Skeletal muscle tissue (tissue), 4 donors: ENCODE data around the gene LYRM4. TPM values are rescaled to one million over a fixed set of nuclear protein-coding genes. Genes with fewer than 3 reads are reported as not detected.
A peak's percentile ranks its signal among the peaks of the same experiment; 100 is the strongest.

ENCODE experiments used
- H3K27ac ChIP-seq: one replicate; pipeline ENCODE4 v1.7.0; 2013; ENCODE audit warnings: mild to moderate bottlenecking, low read depth, low read length, inconsistent platforms
- H3K27me3 ChIP-seq, 3 donors: one replicate each; pipeline ENCODE4 v1.7.0; 2013; ENCODE audit warnings: low read length in 3 of 3; ENCODE audit not compliant: control insufficient read depth in 3 of 3, insufficient read depth in 3 of 3
- H3K36me3 ChIP-seq, 3 donors: one replicate each; pipeline ENCODE4 v1.7.0; 2013; ENCODE audit warnings: low read length in 3 of 3; ENCODE audit not compliant: control insufficient read depth in 3 of 3, insufficient read depth in 3 of 3
- H3K4me1 ChIP-seq, 3 donors: one replicate each; pipeline ENCODE4 v1.7.0; 2013; ENCODE audit warnings: low read length in 3 of 3, mild to moderate bottlenecking in 3 of 3; ENCODE audit not compliant: control insufficient read depth in 3 of 3, insufficient read depth in 3 of 3
- H3K4me3 ChIP-seq, 3 donors: one replicate each; pipeline ENCODE4 v1.7.0; 2013; ENCODE audit warnings: low read length in 3 of 3
- H3K9ac ChIP-seq, 3 donors: one replicate each; pipeline ENCODE4 v1.7.0; 2013; ENCODE audit warnings: low read length in 3 of 3, mild to moderate bottlenecking in 3 of 3, moderate library complexity in 2 of 3, low read depth in 1 of 3
- H3K9me3 ChIP-seq, 3 donors: one replicate each; pipeline ENCODE4 v1.7.0; 2013; ENCODE audit warnings: low read length in 3 of 3; ENCODE audit not compliant: control insufficient read depth in 3 of 3
- total RNA-seq: library from RNA; depleted of rRNA; stranded (reverse); fragments of >200 nt; gene quantifications from one replicate; pipeline ENCODE4 v1.2.3, GENCODE V29; 2014
- donor health status: Osteomylitis.

LYRM4 gene
- total RNA-seq, 1 donor from 2014 or later = 10.4 TPM

GRCh38 chr6:5202206-5202605, 58.5 kb downstream of the LYRM4 start:
- H3K4me1 ChIP-seq = peaks cover 26 to 39% (median 28%) of the 10 kb centered on the region in 3 donors
- no peaks in the 10 kb centered on the region for H3K36me3 ChIP-seq
- no peak overlapping the region for H3K27ac ChIP-seq
- no peak overlapping the region for H3K9ac ChIP-seq
- no peaks in the 10 kb centered on the region for H3K9me3 ChIP-seq
- no peak overlapping the region for H3K4me3 ChIP-seq
- no peaks in the 10 kb centered on the region for H3K27me3 ChIP-seq

GRCh38 chr6:5201271-5201670, 59.5 kb downstream of the LYRM4 start:
- Histone ChIP-seq H3K36me3 (no peaks in the 10 kb centered on the region), H3K27me3 (no peaks in the 10 kb centered on the region), H3K27ac (no peak overlapping the region), H3K9me3 (no peaks in the 10 kb centered on the region), H3K4me3 (peak overlapping the region in 1 of 3 donors; percentile 9), H3K9ac (no peak overlapping the region), H3K4me1 (peaks cover 24 to 30% (median 26%) of the 10 kb centered on the region in 3 donors)

- H3K9ac ChIP-seq = no peak overlapping the region
- no peaks in the 10 kb centered on the region for H3K27me3 ChIP-seq
- no peaks in the 10 kb centered on the region for H3K9me3 ChIP-seq
- H3K4me1 ChIP-seq = peaks cover 8 to 15% (median 10%) of the 10 kb centered on the region in 3 donors
- no peak overlapping the region for H3K27ac ChIP-seq
- no peaks in the 10 kb centered on the region for H3K36me3 ChIP-seq
- H3K4me3 ChIP-seq = no peak overlapping the region
Measured at GRCh38 chr6:5199702-5200101, 61.0 kb downstream of the LYRM4 start.

GRCh38 chr6:5199283-5199682, 61.5 kb downstream of the LYRM4 start:
- H3K4me1 ChIP-seq = peaks cover 4 to 11% (median 7%) of the 10 kb centered on the region in 3 donors

GRCh38 chr6:5197084-5197483, 63.7 kb downstream of the LYRM4 start:
- no peaks in the 10 kb centered on the region for H3K36me3 ChIP-seq
- no peaks in the 10 kb centered on the region for H3K9me3 ChIP-seq
- H3K4me3 ChIP-seq = no peak overlapping the region
- peaks cover 4 to 11% (median 7%) of the 10 kb centered on the region in 3 donors for H3K4me1 ChIP-seq
- no peaks in the 10 kb centered on the region for H3K27me3 ChIP-seq
- H3K27ac ChIP-seq = no peak overlapping the region
- H3K9ac ChIP-seq = no peak overlapping the region

More at GRCh38 chr6:5199283-5199682, 61.5 kb downstream of the LYRM4 start:
- no peaks in the 10 kb centered on the region for H3K36me3 ChIP-seq
- no peaks in the 10 kb centered on the region for H3K9me3 ChIP-seq
- no peak overlapping the region for H3K4me3 ChIP-seq
- no peak overlapping the region for H3K27ac ChIP-seq
- no peaks in the 10 kb centered on the region for H3K27me3 ChIP-seq
- no peak overlapping the region for H3K9ac ChIP-seq

- Histone ChIP-seq H3K9ac (no peak overlapping the region), H3K27ac (no peak overlapping the region), H3K4me1 (no peaks in the 10 kb centered on the region), H3K36me3 (no peaks in the 10 kb centered on the region), H3K9me3 (no peaks in the 10 kb centered on the region), H3K27me3 (no peaks in the 10 kb centered on the region), H3K4me3 (no peak overlapping the region)
Measured at GRCh38 chr6:5192135-5192794, 68.5 kb downstream of the LYRM4 start.

- Histone ChIP-seq H3K4me1 (no peaks in the 10 kb centered on the region), H3K36me3 (no peaks in the 10 kb centered on the region), H3K4me3 (no peak overlapping the region), H3K27ac (no peak overlapping the region), H3K9me3 (no peaks in the 10 kb centered on the region), H3K27me3 (no peaks in the 10 kb centered on the region), H3K9ac (no peak overlapping the region)
Measured at GRCh38 chr6:5191722-5192121, 69.0 kb downstream of the LYRM4 start.

- H3K9me3 ChIP-seq = no peaks in the 10 kb centered on the region
Measured at GRCh38 chr6:5191222-5191621, 69.5 kb downstream of the LYRM4 start.

GRCh38 chr6:5190507-5190906, 70.2 kb downstream of the LYRM4 start:
- Histone ChIP-seq H3K27me3 (no peaks in the 10 kb centered on the region), H3K27ac (no peak overlapping the region), H3K36me3 (peaks cover 0 to 4% (median 0%) of the 10 kb centered on the region in 3 donors), H3K4me1 (no peaks in the 10 kb centered on the region), H3K9me3 (no peaks in the 10 kb centered on the region), H3K4me3 (no peak overlapping the region), H3K9ac (no peak overlapping the region)

More at GRCh38 chr6:5191222-5191621, 69.5 kb downstream of the LYRM4 start:
- H3K4me3 ChIP-seq = no peak overlapping the region
- no peak overlapping the region for H3K9ac ChIP-seq
- H3K4me1 ChIP-seq = no peaks in the 10 kb centered on the region
- no peak overlapping the region for H3K27ac ChIP-seq
- no peaks in the 10 kb centered on the region for H3K27me3 ChIP-seq
- H3K36me3 ChIP-seq = peaks cover 0 to under 1% (median 0%) of the 10 kb centered on the region in 3 donors

GRCh38 chr6:5188646-5189045, 72.1 kb downstream of the LYRM4 start:
- Histone ChIP-seq H3K36me3 (peaks cover 0 to 4% (median 4%) of the 10 kb centered on the region in 3 donors), H3K9ac (no peak overlapping the region), H3K4me1 (no peaks in the 10 kb centered on the region), H3K4me3 (no peak overlapping the region), H3K27ac (no peak overlapping the region), H3K9me3 (no peaks in the 10 kb centered on the region), H3K27me3 (no peaks in the 10 kb centered on the region)
